Measurements from ENCODE around the gene POLR3A.

Gene POLR3A

GRCh38 chr10:77940627-77941026 lies 88.7 kb downstream of the POLR3A start:
- Mint-ChIP-seq H3K4me3 (no peak overlapping the region), H3K36me3 (ENCODE audit: insufficient read depth) (no peaks in the 10 kb centered on the region), H3K27me3 (peaks cover 22% of the 10 kb centered on the region), H3K4me1 (no peaks in the 10 kb centered on the region), H3K9me3 (no peaks in the 10 kb centered on the region), H3K27ac (ENCODE audit: low read depth) (no peak overlapping the region)
- no peak for DNase-seq (ENCODE audit: low spot score in 2 of 2)
- no peak for ATAC-seq (replicated peaks; ENCODE audit: extremely low read depth, poor library complexity, severe bottlenecking)

- no peak for DNase-seq (ENCODE audit: low spot score in 2 of 2)
- no peak overlapping the region for H3K4me3 Mint-ChIP-seq
- H3K27me3 Mint-ChIP-seq, result peaks cover 21% of the 10 kb centered on the region
- H3K36me3 Mint-ChIP-seq (ENCODE audit: insufficient read depth), result no peaks in the 10 kb centered on the region
- H3K9me3 Mint-ChIP-seq, result no peaks in the 10 kb centered on the region
- H3K27ac Mint-ChIP-seq (ENCODE audit: low read depth), result no peak overlapping the region
- H3K4me1 Mint-ChIP-seq, result no peaks in the 10 kb centered on the region
- ATAC-seq (replicated peaks; ENCODE audit: extremely low read depth, poor library complexity, severe bottlenecking), result no peak
Observed at GRCh38 chr10:77940225-77940624, 89.1 kb downstream of the POLR3A start.

DNA sequence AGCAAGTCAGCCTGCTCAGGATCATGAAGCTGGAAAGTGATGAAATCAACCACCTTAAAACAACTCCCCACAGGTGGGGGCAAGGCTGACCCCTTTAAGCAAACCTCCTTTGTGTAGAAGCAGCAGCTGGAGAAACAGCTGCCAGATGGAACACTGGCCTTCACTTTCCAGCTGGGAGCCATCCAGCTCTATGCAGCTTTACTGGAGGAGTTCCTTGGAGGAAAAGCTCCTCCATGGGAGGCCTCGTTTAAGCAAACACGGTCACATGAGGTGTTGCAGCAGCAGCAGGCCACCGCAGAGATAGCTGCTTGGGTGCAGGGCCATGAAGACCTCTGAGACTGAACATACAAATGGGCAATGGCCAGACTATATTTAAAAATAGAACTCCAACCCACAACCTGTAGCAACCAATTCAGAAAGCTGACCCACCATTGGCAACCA lies 89.7 kb downstream of the POLR3A start:
- Mint-ChIP-seq H3K27ac (ENCODE audit: low read depth) (no peak overlapping the region), H3K36me3 (ENCODE audit: insufficient read depth) (peaks cover 2% of the 10 kb centered on the region), H3K27me3 (peaks cover 15% of the 10 kb centered on the region), H3K4me3 (no peak overlapping the region), H3K9me3 (no peaks in the 10 kb centered on the region), H3K4me1 (no peaks in the 10 kb centered on the region)
- DNase-seq (ENCODE audit: low spot score in 2 of 2) (no peak), ATAC-seq (replicated peaks; ENCODE audit: extremely low read depth, poor library complexity, severe bottlenecking) (no peak)

DNA sequence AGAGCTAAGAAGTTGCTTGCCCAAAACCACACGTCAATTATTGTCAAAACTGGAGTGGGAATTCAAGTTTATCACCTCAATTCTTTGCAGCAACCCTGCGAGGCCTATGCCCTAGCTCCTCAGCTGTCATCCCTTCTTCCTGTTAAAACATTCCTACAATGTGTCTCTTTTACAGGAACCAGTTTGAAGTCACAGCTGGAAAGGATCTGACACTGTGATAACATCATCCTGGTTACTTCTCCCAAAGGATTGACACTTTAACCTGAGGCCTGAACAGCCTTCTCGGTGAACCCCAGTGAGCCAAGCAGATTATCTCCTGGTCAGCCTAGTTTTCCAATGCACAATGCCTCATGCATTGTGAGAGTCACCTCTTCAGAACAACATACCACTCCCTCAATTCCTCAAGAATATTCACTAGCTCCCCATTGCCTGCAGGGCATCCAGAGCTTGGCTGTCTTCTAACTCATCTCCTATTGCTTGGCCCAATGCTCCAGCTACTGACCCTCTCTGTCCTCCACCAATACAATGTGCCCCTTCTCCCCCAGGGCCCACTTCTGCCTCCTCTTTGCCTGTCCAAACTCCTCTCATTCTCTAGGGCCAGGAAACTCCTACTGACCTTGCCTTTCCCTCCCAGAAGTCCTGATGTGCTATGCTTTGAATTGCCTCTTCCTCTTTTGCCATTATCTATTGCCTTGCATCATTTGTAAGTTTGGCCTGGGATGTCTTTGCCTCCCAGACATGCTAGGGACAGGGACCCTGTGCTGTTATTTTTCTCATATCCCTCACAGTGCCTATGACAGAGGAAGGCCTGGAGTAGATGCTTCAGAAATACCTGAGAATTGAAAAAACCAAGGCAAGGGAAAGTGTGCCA lies 92.4 kb downstream of the POLR3A start:
- H3K4me3 Mint-ChIP-seq, result no peak overlapping the region
- H3K36me3 Mint-ChIP-seq (ENCODE audit: insufficient read depth), result peaks cover 2% of the 10 kb centered on the region
- no peak for DNase-seq (ENCODE audit: low spot score in 2 of 2)
- no peaks in the 10 kb centered on the region for H3K4me1 Mint-ChIP-seq
- ATAC-seq (replicated peaks; ENCODE audit: extremely low read depth, poor library complexity, severe bottlenecking), result no peak
- H3K9me3 Mint-ChIP-seq, result no peaks in the 10 kb centered on the region
- H3K27ac Mint-ChIP-seq (ENCODE audit: low read depth), result no peak overlapping the region
- H3K27me3 Mint-ChIP-seq, result no peaks in the 10 kb centered on the region

GRCh38 chr10:77932016-77932715 lies 97.1 kb downstream of the POLR3A start:
- no peak for ATAC-seq (replicated peaks; ENCODE audit: extremely low read depth, poor library complexity, severe bottlenecking)
- H3K4me1 Mint-ChIP-seq, result peaks cover 8% of the 10 kb centered on the region
- H3K36me3 Mint-ChIP-seq (ENCODE audit: insufficient read depth), result peaks cover 2% of the 10 kb centered on the region
- H3K27ac Mint-ChIP-seq (ENCODE audit: low read depth), result no peak overlapping the region
- H3K4me3 Mint-ChIP-seq, result no peak overlapping the region
- H3K27me3 Mint-ChIP-seq, result peaks cover 27% of the 10 kb centered on the region
- no peak for DNase-seq (ENCODE audit: low spot score in 2 of 2)
- H3K9me3 Mint-ChIP-seq, result no peaks in the 10 kb centered on the region

- DNase-seq (ENCODE audit: low spot score in 2 of 2), result no peak
- Mint-ChIP-seq H3K27me3 (peaks cover 45% of the 10 kb centered on the region), H3K4me3 (peak overlapping the region; percentile 76), H3K9me3 (no peaks in the 10 kb centered on the region), H3K36me3 (ENCODE audit: insufficient read depth) (no peaks in the 10 kb centered on the region), H3K4me1 (peaks cover 24% of the 10 kb centered on the region), H3K27ac (ENCODE audit: low read depth) (no peak overlapping the region)
- no peak for ATAC-seq (replicated peaks; ENCODE audit: extremely low read depth, poor library complexity, severe bottlenecking)
Observed at GRCh38 chr10:77927402-77928246, 101.7 kb downstream of the POLR3A start.

GRCh38 chr10:77926566-77927401 lies 102.5 kb downstream of the POLR3A start, which contains the start of gene DLG5:
TSS of gene DLG5 (minus strand) at chr10:77926755. CDS start at chr10:77926520, 235 bp downstream.
- H3K36me3 Mint-ChIP-seq (ENCODE audit: insufficient read depth), result no peaks in the 10 kb centered on the region
- H3K9me3 Mint-ChIP-seq, result no peaks in the 10 kb centered on the region
- peak within 1 kb of the TSS; percentile 76 for H3K4me3 Mint-ChIP-seq
- ATAC-seq (replicated peaks; ENCODE audit: extremely low read depth, poor library complexity, severe bottlenecking) (peak; percentile 37), DNase-seq (ENCODE audit: low spot score in 2 of 2) (no peak)
- peak within 1 kb of the TSS; percentile 35 for H3K27ac Mint-ChIP-seq (ENCODE audit: low read depth)
- H3K4me1 Mint-ChIP-seq, result peaks cover 26% of the 10 kb centered on the region
- peaks cover 45% of the 10 kb centered on the region for H3K27me3 Mint-ChIP-seq

GRCh38 chr10:77925795-77926565 lies 103.3 kb downstream of the POLR3A start:
- Mint-ChIP-seq H3K27me3 (peaks cover 45% of the 10 kb centered on the region), H3K27ac (ENCODE audit: low read depth) (no peak overlapping the region), H3K4me1 (peaks cover 34% of the 10 kb centered on the region), H3K36me3 (ENCODE audit: insufficient read depth) (peaks cover 1% of the 10 kb centered on the region), H3K4me3 (peak overlapping the region; percentile 65), H3K9me3 (no peaks in the 10 kb centered on the region)
- DNase-seq (ENCODE audit: low spot score in 2 of 2) (peak in 1 of 2 donors; percentile 13), ATAC-seq (replicated peaks; ENCODE audit: extremely low read depth, poor library complexity, severe bottlenecking) (peak; percentile 61)

GRCh38 chr10:77925410-77925794 lies 103.9 kb downstream of the POLR3A start:
- DNase-seq (ENCODE audit: low spot score in 2 of 2), result no peak
- H3K36me3 Mint-ChIP-seq (ENCODE audit: insufficient read depth), result peaks cover 1% of the 10 kb centered on the region
- no peaks in the 10 kb centered on the region for H3K9me3 Mint-ChIP-seq
- peak overlapping the region; percentile 35 for H3K27ac Mint-ChIP-seq (ENCODE audit: low read depth)
- H3K4me3 Mint-ChIP-seq, result peak overlapping the region; percentile 65
- no peak for ATAC-seq (replicated peaks; ENCODE audit: extremely low read depth, poor library complexity, severe bottlenecking)
- H3K4me1 Mint-ChIP-seq, result peaks cover 39% of the 10 kb centered on the region
- H3K27me3 Mint-ChIP-seq, result peaks cover 45% of the 10 kb centered on the region

DNA sequence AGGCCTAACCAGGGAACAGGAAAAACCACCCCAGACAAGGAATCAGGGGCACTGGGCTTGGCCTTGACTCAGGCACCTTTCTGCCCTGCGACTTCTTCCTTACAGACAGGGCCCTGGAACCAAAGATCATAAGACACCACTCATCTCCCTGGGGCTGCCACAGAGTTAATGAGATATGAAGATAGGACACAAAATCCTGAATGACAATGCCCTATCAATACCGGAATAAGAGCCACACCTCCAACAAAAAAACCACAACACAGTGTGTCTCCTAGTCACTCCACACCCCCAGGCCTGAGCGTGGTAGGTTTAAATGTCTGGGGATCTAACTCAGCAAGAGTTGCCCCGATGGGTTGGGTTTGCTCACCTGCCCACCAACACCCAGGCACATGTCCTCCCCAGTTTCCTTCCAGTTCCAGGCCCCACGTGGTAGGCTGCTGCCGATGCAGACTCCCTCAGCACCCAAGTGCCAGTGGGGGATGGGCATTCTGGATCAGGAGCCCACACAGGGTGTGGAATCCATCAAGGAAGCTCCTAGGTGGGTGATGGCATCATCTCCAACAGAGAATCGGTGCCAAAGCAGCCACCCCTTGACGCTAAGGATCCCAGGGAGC lies 106.6 kb downstream of the POLR3A start:
- Mint-ChIP-seq H3K9me3 (no peaks in the 10 kb centered on the region), H3K27me3 (peaks cover 23% of the 10 kb centered on the region), H3K36me3 (ENCODE audit: insufficient read depth) (peaks cover 1% of the 10 kb centered on the region), H3K27ac (ENCODE audit: low read depth) (no peak overlapping the region), H3K4me3 (no peak overlapping the region), H3K4me1 (peaks cover 35% of the 10 kb centered on the region)
- no peak for ATAC-seq (replicated peaks; ENCODE audit: extremely low read depth, poor library complexity, severe bottlenecking)
- no peak for DNase-seq (ENCODE audit: low spot score in 2 of 2)

- ATAC-seq (replicated peaks; ENCODE audit: extremely low read depth, poor library complexity, severe bottlenecking), result no peak
- Mint-ChIP-seq H3K4me1 (peaks cover 30% of the 10 kb centered on the region), H3K9me3 (no peaks in the 10 kb centered on the region), H3K27me3 (peaks cover 17% of the 10 kb centered on the region), H3K4me3 (no peak overlapping the region), H3K36me3 (ENCODE audit: insufficient read depth) (peaks cover 1% of the 10 kb centered on the region), H3K27ac (ENCODE audit: low read depth) (no peak overlapping the region)
- DNase-seq (ENCODE audit: low spot score in 2 of 2), result no peak
Observed at GRCh38 chr10:77922055-77922454, 107.3 kb downstream of the POLR3A start.
